ENCODE results near the gene PRPF6.

DNA sequence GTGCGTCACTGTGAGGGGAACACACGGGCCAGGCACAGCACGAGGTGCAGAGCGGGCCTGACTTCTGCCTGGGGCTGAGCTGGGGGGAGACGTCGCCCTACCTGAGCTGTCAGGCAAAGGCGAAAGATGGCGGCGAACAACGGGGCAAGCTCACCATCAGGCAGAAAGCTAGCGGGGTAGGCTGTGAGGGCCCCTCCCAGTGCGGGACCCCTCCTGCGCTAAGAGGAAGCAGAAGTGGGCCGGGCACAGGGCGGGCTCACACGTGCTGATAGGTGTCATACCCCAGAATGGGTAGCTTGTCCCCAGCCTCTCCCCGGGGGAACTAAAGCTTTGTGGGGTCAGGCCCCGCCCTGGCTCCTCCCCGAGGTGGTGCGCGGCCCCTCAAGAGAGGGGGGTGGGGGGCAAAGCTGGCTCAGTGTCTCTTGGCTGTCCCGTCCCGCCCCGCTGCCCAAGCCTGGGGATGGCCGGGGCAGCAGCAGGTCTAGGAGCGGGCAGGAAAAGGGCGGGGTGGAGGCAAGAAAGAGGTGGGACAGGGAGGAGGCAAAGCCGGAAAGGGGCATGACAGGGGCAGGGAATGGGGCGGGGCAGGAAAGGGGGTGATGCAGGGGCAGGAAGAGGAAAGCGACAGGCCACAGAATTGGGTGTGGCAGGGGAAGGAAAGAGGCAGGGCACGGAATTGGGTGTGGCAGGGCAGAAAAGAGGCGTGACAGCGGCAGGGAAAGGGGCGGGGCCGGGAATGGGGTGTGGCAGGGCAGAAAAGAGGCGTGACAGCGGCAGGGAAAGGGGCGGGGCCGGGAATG lies 39.5 kb upstream of the PRPF6 start:
- no peak for TF ChIP-seq SREBF2 (IDR thresholded peaks at IDR 0.05)
- TF ChIP-seq, protein P1, sequence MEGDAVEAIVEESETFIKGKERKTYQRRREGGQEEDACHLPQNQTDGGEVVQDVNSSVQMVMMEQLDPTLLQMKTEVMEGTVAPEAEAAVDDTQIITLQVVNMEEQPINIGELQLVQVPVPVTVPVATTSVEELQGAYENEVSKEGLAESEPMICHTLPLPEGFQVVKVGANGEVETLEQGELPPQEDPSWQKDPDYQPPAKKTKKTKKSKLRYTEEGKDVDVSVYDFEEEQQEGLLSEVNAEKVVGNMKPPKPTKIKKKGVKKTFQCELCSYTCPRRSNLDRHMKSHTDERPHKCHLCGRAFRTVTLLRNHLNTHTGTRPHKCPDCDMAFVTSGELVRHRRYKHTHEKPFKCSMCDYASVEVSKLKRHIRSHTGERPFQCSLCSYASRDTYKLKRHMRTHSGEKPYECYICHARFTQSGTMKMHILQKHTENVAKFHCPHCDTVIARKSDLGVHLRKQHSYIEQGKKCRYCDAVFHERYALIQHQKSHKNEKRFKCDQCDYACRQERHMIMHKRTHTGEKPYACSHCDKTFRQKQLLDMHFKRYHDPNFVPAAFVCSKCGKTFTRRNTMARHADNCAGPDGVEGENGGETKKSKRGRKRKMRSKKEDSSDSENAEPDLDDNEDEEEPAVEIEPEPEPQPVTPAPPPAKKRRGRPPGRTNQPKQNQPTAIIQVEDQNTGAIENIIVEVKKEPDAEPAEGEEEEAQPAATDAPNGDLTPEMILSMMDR (IDR thresholded peaks at IDR 0.05) = no peak
- TF ChIP-seq POLR2A (IDR thresholded peaks at IDR 0.05; ENCODE audit: low read length) = no peak
- TF ChIP-seq CHD2 (IDR thresholded peaks at IDR 0.05; ENCODE audit: low read length, partially characterized antibody) = no peak
- TF ChIP-seq EP300 (IDR thresholded peaks at IDR 0.05) = no peak
- no peak for TF ChIP-seq ATOH8 (CRISPR knock-in tag; IDR thresholded peaks at IDR 0.05; ENCODE audit: low read depth)
- TF ChIP-seq, protein P2, sequence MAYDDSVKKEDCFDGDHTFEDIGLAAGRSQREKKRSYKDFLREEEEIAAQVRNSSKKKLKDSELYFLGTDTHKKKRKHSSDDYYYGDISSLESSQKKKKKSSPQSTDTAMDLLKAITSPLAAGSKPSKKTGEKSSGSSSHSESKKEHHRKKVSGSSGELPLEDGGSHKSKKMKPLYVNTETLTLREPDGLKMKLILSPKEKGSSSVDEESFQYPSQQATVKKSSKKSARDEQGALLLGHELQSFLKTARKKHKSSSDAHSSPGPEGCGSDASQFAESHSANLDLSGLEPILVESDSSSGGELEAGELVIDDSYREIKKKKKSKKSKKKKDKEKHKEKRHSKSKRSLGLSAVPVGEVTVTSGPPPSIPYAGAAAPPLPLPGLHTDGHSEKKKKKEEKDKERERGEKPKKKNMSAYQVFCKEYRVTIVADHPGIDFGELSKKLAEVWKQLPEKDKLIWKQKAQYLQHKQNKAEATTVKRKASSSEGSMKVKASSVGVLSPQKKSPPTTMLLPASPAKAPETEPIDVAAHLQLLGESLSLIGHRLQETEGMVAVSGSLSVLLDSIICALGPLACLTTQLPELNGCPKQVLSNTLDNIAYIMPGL (CRISPR knock-in tag; IDR thresholded peaks at IDR 0.05; ENCODE audit: borderline replicate concordance) = no peak
- no peak for TF ChIP-seq SMC3 (IDR thresholded peaks at IDR 0.05)
- TF ChIP-seq ESRRA (IDR thresholded peaks at IDR 0.05; ENCODE audit: borderline replicate concordance, low read length) = no peak
- no peak for TF ChIP-seq ZFP36 (IDR thresholded peaks at IDR 0.05; ENCODE audit: borderline replicate concordance, partially characterized antibody)
- no peak for TF ChIP-seq POLR2AphosphoS2 (conservative IDR thresholded peaks at IDR 0.05; ENCODE audit: low read length)
- no peak for TF ChIP-seq JUN (IDR thresholded peaks at IDR 0.05)
